ENCODE results near the gene TRMT44.

DNA sequence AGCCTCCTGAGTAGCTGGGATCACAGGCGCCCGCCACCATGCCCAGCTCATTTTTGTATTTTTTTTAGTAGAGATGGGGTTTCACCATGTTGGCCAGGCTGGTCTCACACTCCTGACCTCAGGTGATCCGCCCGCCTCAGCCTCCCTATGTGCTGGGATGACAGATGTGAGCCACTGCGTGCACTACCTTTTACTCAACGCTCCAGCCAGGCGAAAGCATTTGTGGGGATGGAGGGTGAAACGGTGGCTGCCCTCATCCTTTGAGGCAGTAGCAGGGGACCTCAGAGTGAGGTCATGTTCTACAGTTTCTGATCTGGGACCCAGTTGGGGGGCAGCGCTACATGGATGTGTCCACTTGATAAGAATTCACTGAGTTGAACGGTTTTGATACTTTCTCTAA is 73.8 kb downstream of the TRMT44 start:
- TF ChIP-seq EZH2 (IDR thresholded peaks at IDR 0.05) (no peak), POLR2AphosphoS5 (IDR thresholded peaks at IDR 0.05; ENCODE audit: borderline replicate concordance, low read depth, low read length) (no peak), FOXP2 (optimal IDR thresholded peaks at IDR 0.05; ENCODE audit: control extremely low read depth, extremely low read length, insufficient read depth) (no peak)
